ENCODE data around the gene AP4M1.

The AP4M1 gene

GRCh38 chr7:100087055-100087750 lies 14.2 kb upstream of the AP4M1 start:
- no peak for DNase-seq (ENCODE audit: low read depth)

DNA sequence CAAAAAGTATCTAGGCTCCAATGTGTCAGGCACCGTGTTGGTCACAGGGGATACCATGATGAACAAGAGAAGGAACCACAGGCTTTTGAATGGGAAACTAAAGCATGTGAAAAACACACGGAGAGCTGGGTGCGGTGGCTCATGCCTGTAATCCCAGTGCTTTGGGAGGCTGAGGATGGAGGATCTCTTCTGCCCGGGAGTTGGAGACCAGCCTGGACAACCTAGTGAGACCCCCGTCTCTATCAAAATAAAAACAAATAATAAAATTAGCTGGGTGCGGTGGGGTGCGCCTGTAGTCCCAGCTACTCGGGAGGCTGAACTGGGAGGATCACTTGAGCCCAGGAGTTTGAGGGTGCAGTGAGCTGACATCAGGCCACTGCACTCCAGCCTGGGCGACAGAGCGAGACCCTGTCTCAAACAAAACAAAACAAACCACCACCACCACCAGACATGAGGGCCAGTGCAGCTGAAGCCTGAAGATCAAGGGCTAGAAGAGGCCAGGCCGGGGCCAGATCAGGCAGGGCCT lies 13.3 kb upstream of the AP4M1 start:
- DNase-seq (ENCODE audit: low read depth): no peak

GRCh38 chr7:100088621-100089457 lies 12.6 kb upstream of the AP4M1 start, which contains the start of gene COPS6:
COPS6 (plus strand) TSS chr7:100088969; CDS start chr7:100088991, 22 bp downstream.
- peak; percentile 74 for DNase-seq (ENCODE audit: low read depth)

DNA sequence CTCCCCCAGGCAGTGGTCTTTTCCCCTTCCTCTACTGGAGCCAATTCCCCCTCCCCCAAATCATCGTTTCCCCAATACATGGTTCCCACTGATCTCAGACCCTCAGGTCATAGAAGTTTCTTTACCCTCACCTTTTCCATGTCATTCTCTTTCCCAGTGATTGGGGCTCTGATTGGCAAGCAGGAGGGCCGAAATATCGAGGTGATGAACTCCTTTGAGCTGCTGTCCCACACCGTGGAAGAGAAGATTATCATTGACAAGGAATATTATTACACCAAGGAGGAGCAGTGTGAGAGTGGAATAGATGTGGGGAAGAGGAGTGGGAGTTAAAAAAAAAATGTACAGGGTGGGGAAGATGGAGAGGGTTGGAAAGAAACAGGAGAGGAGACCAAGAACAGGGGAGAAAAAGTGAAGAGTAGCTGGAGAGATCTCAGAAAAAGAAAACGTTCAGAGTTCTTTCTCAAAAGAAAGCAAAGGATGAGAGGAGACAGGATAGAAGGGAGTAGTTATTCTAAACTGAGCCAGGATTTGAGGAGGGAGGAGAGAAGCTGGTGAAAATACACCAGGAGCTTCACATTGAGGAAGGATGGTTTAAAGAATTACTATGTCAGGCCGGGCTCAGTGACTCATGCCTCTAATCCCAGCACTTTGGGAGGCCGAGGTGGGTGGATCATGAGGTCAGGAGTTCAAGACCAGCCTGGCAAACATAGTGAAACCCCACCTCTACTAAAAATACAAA lies 11.8 kb upstream of the AP4M1 start:
- no peak for DNase-seq (ENCODE audit: low read depth)

DNA sequence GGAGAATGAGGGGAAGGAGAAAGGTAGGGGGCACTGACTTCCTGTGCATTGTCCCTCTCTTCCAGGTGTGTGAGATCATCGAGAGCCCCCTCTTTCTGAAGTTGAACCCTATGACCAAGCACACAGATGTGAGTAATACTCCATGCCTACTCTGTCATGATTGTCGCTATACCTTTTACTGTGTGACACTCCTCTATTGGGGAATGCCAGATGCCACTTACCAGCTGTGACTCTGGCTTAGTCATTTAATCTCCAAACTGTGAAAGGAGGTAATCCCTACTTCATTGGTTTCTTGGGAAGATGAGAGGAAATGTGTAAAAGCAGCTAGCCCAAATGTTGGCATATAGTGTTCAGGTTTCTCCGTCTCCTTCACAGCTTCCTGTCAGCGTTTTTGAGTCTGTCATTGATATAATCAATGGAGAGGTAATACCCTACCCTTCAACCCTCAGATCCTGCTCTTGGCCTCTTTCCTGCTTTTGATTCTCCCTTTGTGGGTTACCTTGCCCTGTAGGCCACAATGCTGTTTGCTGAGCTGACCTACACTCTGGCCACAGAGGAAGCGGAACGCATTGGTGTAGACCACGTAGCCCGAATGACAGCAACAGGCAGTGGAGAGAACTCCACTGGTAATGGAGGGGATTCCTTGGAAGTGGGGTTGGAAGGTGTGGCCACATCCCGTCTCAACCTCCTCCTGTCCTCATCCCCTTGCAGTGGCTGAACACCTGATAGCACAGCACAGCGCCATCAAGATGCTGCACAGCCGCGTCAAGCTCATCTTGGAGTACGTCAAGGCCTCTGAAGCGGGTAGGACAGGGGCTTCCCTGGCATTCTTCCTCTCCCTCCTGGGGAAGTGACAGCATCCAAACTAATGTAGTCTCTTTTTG lies 10.7 kb upstream of the AP4M1 start:
- no peak for DNase-seq (ENCODE audit: low read depth)

DNA sequence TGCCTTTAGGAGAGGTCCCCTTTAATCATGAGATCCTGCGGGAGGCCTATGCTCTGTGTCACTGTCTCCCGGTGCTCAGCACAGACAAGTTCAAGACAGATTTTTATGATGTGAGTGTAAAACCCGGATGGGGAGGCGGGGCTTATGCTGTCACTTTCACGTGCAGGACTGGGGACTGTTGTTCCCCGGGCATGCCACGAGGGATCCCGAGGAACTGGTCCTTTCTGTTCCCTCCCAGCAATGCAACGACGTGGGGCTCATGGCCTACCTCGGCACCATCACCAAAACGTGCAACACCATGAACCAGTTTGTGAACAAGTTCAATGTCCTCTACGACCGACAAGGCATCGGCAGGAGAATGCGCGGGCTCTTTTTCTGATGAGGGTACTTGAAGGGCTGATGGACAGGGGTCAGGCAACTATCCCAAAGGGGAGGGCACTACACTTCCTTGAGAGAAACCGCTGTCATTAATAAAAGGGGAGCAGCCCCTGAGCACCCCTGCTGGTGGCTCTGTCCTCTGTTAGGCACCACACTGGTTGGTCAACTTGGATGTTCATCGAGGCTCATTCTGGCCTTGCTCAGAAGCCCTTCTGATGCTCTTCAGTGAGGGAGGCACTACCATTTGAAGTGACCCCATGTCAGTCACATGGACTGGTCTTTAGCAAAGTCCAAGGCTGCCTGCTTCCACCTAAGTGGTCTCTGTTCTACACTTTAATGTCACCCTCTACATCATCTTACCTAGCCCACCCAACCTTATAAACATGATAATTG lies 9.8 kb upstream of the AP4M1 start:
- no peak for DNase-seq (ENCODE audit: low read depth)

GRCh38 chr7:100093054-100093453 lies 8.4 kb upstream of the AP4M1 start:
- DNase-seq (ENCODE audit: low read depth): no peak

DNA sequence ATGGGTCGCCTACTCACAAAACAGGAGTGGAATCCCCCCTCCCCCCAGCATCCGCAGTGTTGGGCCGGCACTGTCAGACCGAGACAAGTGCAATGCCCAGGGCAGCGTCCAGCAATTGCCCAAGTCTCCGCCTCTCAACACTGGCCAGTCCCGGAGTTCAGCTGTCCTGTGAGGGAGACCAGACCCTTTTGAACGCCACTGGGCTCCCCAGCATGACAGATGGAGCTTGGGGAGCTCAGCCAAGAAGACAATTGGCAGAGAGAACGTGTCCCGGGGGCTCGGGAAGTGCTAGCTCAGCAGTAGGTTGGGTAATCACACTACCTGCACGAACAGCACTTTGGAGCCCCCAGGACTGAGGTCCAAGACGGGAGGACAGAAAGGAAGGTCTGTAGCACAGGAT lies 7.9 kb upstream of the AP4M1 start:
- no peak for DNase-seq (ENCODE audit: low read depth)

- no peak for DNase-seq (ENCODE audit: low read depth)
Observed at GRCh38 chr7:100093925-100094486, 7.4 kb upstream of the AP4M1 start.

DNA sequence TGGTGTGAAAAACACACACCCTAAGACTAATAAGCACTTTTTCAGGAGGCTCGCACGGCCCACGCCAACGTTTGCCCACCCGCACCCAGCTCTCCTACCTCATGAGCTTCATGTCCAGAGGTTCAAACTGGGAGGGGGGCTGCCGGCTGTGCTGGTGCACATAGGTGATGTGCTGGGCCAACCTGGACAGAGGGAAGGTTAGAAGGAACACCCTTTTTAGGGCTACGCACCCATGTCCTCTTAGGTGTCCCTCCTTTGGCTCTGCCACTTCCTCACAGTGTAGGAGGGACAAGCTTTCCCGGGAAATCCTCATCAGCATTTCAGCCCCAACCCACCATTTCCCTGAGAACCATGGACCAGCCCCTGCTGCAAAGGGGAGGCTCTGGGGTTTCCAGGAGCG lies 6.2 kb upstream of the AP4M1 start:
- DNase-seq (ENCODE audit: low read depth): no peak

- no peak for DNase-seq (ENCODE audit: low read depth)
Observed at GRCh38 chr7:100095704-100096103, 5.7 kb upstream of the AP4M1 start.

GRCh38 chr7:100098913-100099312 lies 2.5 kb upstream of the AP4M1 start:
- DNase-seq (ENCODE audit: low read depth): no peak

DNA sequence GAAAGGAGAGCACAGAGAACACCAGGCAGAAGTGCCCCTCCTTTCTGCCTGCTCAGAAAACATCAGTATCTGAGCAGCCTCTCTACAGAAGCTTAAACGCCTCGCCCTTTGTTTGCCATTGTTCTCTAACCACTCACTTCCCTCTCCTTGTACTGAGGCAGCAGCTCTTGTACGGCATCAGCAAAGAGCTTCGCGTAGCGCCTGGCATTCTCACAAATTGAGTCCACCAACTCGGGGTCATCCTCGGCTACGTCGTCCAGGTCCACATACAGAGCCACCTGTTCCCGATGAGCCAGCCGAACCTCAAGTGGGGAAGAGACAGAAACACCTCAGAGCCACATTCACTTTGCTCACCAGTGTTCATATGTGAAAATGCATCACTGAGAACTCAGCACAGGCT lies 2.0 kb upstream of the AP4M1 start:
- no peak for DNase-seq (ENCODE audit: low read depth)

DNA sequence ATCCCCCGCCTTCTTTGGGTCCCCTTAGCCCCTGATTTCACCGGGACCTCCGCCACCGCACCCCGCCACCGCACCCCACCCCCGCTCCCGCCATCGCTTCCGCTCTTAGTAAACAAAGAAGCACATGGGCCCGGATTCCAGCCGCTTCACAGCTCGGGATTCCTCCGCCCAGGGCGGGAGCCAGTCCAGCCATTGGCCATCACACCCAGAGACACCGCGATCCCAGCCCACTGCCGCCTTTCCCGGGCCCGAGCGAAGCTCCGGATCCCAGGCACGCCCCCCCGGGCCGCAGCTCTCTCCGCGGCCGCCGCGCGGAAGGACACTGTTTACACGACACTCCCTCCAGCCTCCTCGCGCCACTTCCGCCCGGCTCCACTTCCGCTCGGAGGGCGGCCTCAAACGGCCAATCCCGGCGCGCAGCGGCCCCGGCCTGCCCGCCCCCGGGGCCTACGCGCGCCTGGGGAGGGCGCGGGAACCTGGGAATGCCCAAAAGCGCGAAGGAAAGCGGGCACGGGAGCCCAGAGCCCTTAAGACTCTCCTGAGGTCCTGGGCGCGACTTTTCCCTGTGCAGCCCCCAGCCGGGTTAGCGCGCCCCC lies 925 bp upstream of the AP4M1 start:
- peak; percentile 79 for DNase-seq (ENCODE audit: low read depth)

GRCh38 chr7:100102950-100103840 lies 1.8 kb downstream of the AP4M1 start:
- DNase-seq (ENCODE audit: low read depth): no peak

GRCh38 chr7:100105534-100105933 lies 4.1 kb downstream of the AP4M1 start:
- DNase-seq (ENCODE audit: low read depth): no peak

- DNase-seq (ENCODE audit: low read depth): no peak
Observed at GRCh38 chr7:100106633-100107032, 5.2 kb downstream of the AP4M1 start.

DNA sequence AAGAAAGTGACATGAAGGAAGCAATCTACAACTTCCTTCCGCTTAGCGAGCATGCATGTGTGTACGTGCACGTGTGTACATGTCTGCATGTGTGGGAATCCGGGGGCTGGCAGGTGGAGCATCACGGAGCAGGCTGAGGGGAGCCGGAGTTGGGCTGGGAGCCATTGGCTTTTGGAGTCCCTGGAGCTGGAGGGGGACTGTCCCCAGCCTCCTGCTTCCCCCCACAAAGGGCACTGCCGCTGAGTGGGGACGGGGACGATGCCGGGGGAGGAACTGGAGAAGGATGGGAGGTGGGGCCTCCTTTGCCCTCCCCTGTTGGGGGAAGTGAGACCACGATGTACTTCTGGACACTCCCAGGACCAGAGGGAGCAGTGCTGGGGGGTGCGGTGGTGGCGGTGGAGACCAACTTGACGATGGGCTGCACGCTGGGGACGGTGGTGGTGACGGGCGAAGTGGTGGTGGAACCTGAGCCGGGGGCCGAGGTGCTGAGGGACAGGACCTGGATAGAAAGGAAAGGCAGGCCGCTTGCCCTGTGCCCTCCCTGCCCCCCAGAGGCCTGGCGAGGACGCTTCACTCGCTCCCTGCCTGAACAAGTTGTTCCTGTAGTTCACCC lies 5.8 kb downstream of the AP4M1 start:
- no peak for DNase-seq (ENCODE audit: low read depth)
